Astrocyte of the cerebellum (primary cell): ENCODE measurements around the gene PRKCE.

Experiments used
- DNase-seq: peaks from one replicate; pipeline ENCODE4 v3.0.0-alpha.2; 2011; ENCODE audit warnings: low read depth
- H3K4me3 ChIP-seq: 2 replicates; pipeline ENCODE4 v1.5.1; 2011; ENCODE audit warnings: mild to moderate bottlenecking, low read depth, low read length, moderate library complexity
- CTCF ChIP-seq: IDR thresholded peaks from 2 replicates; pipeline ENCODE4 v1.5.1; 2012; ENCODE audit warnings: low read length, low read depth, moderate library complexity, mild to moderate bottlenecking; ENCODE audit errors: missing control alignments
- in situ Hi-C: cut with HindIII; loops from 2 replicates; pipeline ENCODE4 v1.10.0; 2017; ENCODE audit warnings: low sequenced_read_pairs

Gene PRKCE

GRCh38 chr2:45992021-45992740 lies 340.7 kb downstream of the PRKCE start:
- peak; percentile 82 for DNase-seq
- TF ChIP-seq CTCF, result no peak

GRCh38 chr2:45992741-45993475 lies 341.4 kb downstream of the PRKCE start:
- DNase-seq, result no peak
- TF ChIP-seq CTCF, result no peak
- in situ Hi-C loops, result no loop called here
- no peak overlapping the region for H3K4me3 ChIP-seq

More at GRCh38 chr2:45992021-45992740, 340.7 kb downstream of the PRKCE start:
- no peak overlapping the region for H3K4me3 ChIP-seq
- in situ Hi-C loops, result no loop called here

- in situ Hi-C loops, result no loop called here
- peak; percentile 85 for DNase-seq
- H3K4me3 ChIP-seq, result no peak overlapping the region
- TF ChIP-seq CTCF, result peak; percentile 77
These were observed 342.1 kb downstream of the PRKCE start for GRCh38 chr2:45993476-45993991.

- no peak for DNase-seq
- no peak overlapping the region for H3K4me3 ChIP-seq
- in situ Hi-C loops, result no loop called here
- no peak for TF ChIP-seq CTCF
These were observed 342.6 kb downstream of the PRKCE start for GRCh38 chr2:45994060-45994459.

GRCh38 chr2:46000660-46001059 lies 349.2 kb downstream of the PRKCE start:
- no peak overlapping the region for H3K4me3 ChIP-seq
- in situ Hi-C loops, result loop anchor here (10.0 kb wide), 1 partner anchor 454 kb away; no protein-coding TSS in a partner anchor
- no peak for TF ChIP-seq CTCF
- DNase-seq, result no peak

- TF ChIP-seq CTCF, result no peak
- no peak overlapping the region for H3K4me3 ChIP-seq
- in situ Hi-C loops, result loop anchor here (10.0 kb wide), 1 partner anchor 454 kb away; no protein-coding TSS in a partner anchor
- no peak for DNase-seq
These were observed 349.8 kb downstream of the PRKCE start for GRCh38 chr2:46001290-46001689.
